Embryonic facial prominence (tissue), 1 donor: Measurements from ENCODE around the gene CPED1.
"Not testable (repeated sequence)": the region's sequence is repeated elsewhere in the genome, so short reads cannot be mapped to it uniquely, and the experiment has no call there.

Source experiments
- DNase-seq: peaks from one replicate; pipeline ENCODE4 v3.0.0-alpha.2; 2016; ENCODE audit errors: extremely low spot score

The CPED1 gene

GRCh38 chr7:121286186-121286585 lies 297.7 kb downstream of the CPED1 start:
- DNase-seq, result no peak

- no peak for DNase-seq
Observed at GRCh38 chr7:121286742-121287734, 298.5 kb downstream of the CPED1 start.

GRCh38 chr7:121288894-121289293 lies 300.4 kb downstream of the CPED1 start:
- no peak for DNase-seq

DNA sequence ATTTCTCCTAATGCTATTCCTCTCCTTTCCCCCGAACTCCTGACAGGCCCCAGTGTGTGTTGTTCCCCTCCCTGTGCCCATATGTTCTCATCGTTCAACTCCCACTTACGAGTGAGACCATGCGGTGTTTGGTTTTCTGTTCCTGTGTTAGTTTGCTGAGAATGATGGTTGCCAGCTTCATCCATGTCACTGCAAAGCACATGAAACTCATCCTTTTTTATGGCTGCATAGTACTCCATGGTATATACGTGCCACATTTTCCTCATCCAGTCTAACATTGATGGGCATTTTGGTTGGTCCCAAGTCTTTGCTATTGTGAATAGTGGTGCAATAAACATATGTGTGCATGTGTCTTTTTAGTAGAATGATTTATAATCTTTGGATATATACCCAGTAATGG lies 301.4 kb downstream of the CPED1 start:
- DNase-seq, result not testable (repeated sequence)

- DNase-seq, result no peak
Observed at GRCh38 chr7:121294448-121294992, 306.0 kb downstream of the CPED1 start.

- DNase-seq, result no peak
Observed at GRCh38 chr7:121297843-121298242, 309.3 kb downstream of the CPED1 start.

DNA sequence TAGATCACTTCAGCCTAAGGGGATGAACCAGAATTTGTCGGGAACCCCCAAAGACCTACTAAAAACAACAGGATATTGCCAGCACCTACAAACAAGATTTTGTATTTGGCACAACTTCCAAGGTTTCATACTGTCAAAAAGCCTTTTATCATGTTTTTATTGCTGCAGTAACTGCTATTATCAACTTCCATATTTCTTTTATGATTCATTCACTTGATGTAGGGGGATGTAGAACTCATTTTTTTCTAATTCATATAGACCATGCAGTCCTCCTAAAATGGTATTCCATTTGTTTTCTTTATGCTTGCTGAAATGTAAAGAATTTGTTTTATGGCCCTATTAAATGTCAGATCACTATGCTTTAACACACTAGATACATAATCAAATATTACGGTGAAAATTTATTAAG lies 310.3 kb downstream of the CPED1 start:
- DNase-seq, result no peak

DNA sequence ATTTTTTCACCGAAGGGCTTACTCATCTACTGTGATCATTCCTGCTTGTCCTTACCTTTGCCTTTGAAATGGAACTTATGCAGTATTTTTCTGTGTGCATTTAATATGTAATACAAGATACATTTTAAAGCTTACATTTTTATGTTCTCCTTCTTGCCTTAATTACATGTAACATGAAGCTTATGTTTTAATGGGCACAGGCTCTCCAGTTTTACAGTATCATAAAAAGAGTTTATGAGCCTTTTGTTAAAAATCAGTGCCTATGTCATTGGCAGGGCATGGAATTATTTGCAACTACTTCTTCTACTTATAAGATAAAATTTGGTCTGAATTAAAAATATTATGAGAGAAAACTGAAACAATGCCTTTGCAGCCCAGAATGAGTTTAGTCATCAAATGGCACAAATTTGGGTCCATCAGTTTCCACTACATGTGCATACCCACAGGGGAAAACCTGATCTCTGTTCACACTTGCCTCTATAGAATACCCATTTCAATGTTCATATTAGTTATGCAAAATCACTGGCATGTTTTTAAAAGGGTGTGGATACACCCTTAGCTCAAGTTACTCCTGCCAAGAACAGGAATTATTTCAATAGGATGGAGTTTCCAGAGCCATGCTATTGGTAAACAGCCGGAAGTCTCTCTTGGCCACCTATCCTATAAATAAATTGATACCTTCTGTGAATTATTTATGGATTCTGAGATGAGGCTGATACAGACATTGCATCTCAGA lies 312.3 kb downstream of the CPED1 start:
- DNase-seq, result no peak

DNA sequence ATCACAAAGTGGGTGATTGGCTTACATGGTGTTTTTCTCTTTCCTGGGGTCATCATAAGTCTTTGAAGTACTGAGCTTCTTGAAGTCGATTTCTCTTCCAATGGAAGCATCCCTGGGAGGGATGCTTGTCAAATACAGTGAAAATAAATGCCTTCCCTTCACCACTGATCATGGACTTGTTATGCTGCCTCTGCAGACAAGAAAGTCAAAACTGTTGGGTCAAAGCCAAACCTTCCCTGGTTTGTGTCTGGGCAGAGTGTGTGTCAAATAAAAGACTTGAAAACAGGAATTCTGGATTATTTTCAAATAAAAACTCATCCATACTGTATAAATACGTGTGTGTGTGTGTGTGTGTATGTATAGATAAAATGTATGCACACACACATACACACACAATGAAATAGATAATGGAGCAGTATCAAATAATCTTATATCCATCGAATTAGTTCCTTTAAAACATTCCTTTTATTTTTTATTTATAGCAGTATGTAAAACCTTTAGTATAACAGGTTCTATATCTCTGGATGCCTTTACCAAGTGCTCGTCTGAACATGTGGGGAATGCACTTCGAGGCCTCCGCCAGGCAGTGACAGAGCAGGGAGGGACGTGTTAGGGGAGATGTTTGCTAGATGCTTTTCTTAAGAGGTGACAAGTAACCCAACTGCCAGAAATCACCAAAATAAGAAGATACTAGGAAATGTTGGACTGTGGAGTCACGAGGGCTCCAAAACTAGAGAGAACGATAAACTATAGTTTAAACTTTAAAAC lies 313.1 kb downstream of the CPED1 start:
- DNase-seq, result no peak

DNA sequence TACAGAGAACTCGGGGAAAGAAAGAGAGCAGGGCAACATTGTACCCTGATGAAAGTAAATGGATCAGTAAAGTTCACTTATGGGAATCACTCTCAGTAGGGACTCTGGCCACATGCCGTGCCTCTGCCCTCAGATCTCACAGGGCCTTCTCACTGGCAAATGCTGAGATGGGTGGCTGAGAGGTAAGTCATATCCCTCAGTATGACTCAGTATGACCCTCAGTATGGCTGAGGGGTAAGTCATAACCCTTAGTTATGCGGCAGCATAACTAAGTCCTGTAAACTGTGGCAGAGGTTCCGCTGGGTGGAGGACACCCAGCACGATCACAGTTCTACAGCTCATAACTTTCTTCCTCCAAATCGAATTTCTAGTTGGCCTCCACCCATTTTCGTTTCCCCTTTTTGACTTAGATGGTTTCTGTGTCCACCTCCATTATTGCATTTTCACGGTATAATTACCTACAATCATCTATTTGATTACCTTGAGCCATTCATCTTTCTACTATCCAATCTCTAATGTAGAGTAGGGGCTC lies 313.8 kb downstream of the CPED1 start:
- DNase-seq, result no peak

DNA sequence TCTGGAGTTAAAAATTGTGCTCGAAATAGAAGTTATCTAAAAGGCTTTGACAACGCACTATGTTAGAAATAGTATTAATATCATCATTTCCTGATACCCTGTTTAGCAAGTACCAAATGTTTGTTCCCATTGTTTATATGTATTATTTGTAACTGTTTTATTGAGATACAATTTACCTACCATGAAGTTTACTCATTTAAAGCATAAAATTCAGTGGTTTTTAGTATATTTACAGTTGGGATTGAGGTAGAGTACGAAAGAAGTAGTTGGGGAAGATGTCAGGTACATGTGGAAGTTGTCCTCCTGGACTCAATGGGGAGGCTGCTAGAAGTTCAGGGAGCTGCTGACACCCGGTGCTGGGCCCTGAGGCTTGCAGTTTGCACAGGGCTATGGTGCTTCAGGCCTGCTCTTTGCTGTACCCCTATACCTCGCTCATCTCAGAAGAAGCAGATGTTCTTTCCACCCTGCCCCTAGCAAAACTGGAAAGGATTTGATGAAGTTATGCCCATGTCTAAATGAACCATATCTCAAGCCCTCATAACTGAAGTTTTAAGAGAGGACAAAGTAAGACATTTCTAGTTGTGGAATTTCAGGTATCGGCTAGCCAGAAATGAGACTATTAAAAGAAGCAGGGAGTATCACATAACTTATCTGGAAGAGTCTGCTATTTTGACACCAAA lies 315.1 kb downstream of the CPED1 start:
- DNase-seq, result no peak

DNA sequence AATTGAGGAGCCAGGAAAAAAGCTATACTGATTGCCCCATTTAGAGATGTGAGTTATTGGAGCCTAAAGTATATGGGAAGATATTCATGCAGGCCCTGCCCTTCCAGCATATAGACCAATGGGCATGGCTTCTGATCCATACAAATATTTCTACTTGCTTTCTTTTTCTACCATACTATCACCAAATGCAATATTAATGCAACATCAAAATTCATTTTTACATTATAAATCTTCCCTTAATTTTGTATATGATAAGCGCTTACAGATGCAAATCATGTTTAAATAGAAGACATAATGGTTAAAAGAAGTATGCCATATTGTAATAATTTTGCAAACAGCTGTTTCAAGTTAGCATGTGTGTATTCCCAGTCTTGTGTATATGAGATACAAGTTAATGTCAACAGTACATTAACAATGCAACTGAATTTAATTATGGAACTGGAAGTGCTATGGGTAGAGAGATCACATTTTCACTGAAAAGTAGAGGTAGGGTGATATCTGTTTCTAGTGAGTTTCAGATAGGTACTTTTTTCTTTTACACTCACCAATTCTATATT lies 315.7 kb downstream of the CPED1 start:
- no peak for DNase-seq

- DNase-seq, result no peak
Observed at GRCh38 chr7:121305109-121305508, 316.6 kb downstream of the CPED1 start.

GRCh38 chr7:121306565-121306964 lies 318.1 kb downstream of the CPED1 start:
- no peak for DNase-seq

- no peak for DNase-seq
Observed at GRCh38 chr7:121307021-121307574, 318.6 kb downstream of the CPED1 start.

DNA sequence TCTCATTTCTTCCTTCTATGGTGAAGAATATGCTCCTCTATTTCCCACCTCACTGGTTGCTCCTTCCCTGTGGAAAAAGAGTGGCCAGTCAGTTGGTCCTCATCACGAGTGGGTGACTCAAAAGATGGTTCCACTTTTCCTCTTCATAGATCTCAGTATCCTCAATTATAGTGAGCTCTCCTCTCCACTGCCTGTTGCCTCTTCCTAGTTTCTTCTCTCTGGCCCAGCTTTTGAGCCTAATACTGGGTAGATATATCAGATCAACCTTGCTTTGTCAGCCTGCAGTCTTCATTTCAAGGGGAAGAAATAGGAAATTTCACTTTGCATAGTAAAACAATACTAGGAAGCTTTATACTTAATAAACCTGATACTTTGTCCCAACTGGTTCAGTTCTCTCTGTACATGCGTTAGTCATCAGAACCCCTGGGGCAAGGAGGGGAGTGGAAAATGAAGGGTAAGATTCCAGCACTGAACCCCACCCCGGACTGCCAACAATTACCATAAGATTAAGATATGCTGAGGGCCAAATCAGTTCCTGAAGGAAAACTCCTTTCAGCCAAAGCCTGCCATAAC lies 324.8 kb downstream of the CPED1 start:
- DNase-seq, result no peak

DNA sequence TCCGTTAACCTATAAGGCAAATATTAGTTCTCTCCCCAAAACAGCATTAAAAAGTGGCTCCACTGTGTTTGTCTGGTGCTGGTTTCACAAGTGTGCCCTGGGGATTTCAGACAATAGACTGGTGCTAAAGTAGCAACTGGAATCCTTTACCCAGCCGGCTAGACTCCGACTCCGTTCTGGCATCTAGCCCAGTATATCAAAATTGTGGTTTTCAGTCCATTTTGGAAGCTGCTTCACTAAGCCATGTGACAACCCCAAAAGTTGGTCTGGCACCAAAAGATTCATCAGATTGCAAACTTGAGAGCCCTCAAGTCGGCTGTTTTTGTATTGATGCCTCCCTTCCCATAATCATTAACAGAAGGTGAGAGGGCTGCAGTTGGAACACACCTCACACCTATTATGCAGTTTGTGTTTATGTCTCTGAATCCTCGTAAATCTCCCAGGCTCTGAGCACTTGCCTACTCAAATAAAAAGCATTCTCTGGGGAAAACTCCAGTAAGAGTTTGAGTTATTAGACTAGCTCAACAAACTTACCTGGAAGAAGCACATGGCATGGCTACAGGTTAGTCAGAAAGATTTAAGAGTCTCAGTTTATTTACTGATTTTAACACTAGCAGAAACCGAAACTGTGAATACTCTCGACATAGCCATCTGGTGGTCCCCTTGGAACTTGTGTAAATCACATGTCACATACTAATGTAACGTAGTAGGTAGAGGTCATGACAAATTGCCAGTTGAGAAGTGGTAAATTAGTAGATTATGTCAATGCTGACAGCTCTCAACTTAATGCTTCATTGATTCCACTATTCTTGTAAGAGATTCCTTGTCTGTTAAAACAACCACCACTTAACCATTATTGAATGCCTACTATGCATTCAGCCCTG lies 325.5 kb downstream of the CPED1 start:
- no peak for DNase-seq

DNA sequence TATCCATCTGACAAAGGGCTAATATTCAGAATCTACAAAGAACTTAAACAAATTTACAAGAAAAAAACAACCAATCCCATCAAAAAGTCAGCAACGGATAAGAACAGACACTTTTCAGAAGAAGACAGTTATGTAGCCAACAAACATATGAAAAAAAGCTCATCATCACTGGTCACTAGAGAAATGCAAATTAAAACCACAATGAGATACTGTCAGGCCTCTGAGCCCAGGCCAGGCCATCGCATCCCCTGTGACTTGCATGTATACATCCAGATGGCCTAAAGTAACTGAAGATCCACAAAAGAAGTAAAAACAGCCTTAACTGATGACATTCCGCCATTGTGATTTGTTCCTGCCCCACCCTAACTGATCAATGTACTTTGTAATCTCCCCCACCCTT lies 326.7 kb downstream of the CPED1 start:
- DNase-seq, result not testable (repeated sequence)

- no peak for DNase-seq
Observed at GRCh38 chr7:121322460-121322859, 333.9 kb downstream of the CPED1 start.
